ENCODE results near the gene GPR173. TPM values are rescaled to one million over a fixed set of nuclear protein-coding genes. Genes with fewer than 3 reads are reported as not detected.

The GPR173 gene
- total RNA-seq, result 5.6 TPM
- polyA plus RNA-seq, result 1.5 TPM

- DNase-seq (ENCODE audit: extremely low spot score), result no peak
- WGBS, result 2% methylated on average over 34 of the region's 38 CpGs
- Histone ChIP-seq H3K27ac (ENCODE audit: low read depth) (no peak within 1 kb of the TSS), H3K4me1 (ENCODE audit: insufficient read depth) (no peaks in the 10 kb centered on the region), H3K4me3 (ENCODE audit: low read depth, low read length) (peak within 1 kb of the TSS; percentile 44), H3K36me3 (ENCODE audit: insufficient read depth) (no peaks in the 10 kb centered on the region)
These were observed at the start of gene GPR173 for GRCh38 chrX:53048169-53049126. Gene GPR173, plus strand, starts transcription at chrX:53048789. Its CDS starts 27,833 bp downstream, at chrX:53076622.

- H3K4me1 ChIP-seq (ENCODE audit: insufficient read depth), result no peaks in the 10 kb centered on the region
- no peak for DNase-seq (ENCODE audit: extremely low spot score)
- no peak overlapping the region for H3K4me3 ChIP-seq (ENCODE audit: low read depth, low read length)
- H3K36me3 ChIP-seq (ENCODE audit: insufficient read depth), result no peaks in the 10 kb centered on the region
- H3K27ac ChIP-seq (ENCODE audit: low read depth), result no peak overlapping the region
- WGBS, result 21% methylated on average over 36 of the region's 36 CpGs
These were observed 48.0 kb upstream of the GPR173 start for GRCh38 chrX:53000447-53001135.

GRCh38 chrX:53001958-53002357 lies 46.6 kb upstream of the GPR173 start:
- H3K4me3 ChIP-seq (ENCODE audit: low read depth, low read length), result no peak overlapping the region
- no peak for DNase-seq (ENCODE audit: extremely low spot score)
- H3K4me1 ChIP-seq (ENCODE audit: insufficient read depth), result no peaks in the 10 kb centered on the region
- no peak overlapping the region for H3K27ac ChIP-seq (ENCODE audit: low read depth)
- WGBS, result 88% methylated on average over 2 of the region's 2 CpGs
- no peaks in the 10 kb centered on the region for H3K36me3 ChIP-seq (ENCODE audit: insufficient read depth)

- Histone ChIP-seq H3K27ac (ENCODE audit: low read depth) (no peak overlapping the region), H3K36me3 (ENCODE audit: insufficient read depth) (no peaks in the 10 kb centered on the region), H3K4me3 (ENCODE audit: low read depth, low read length) (no peak overlapping the region), H3K4me1 (ENCODE audit: insufficient read depth) (no peaks in the 10 kb centered on the region)
- WGBS, result 50% methylated on average over 6 of the region's 6 CpGs
- DNase-seq (ENCODE audit: extremely low spot score), result no peak
These were observed 45.5 kb upstream of the GPR173 start for GRCh38 chrX:53003111-53003510.

GRCh38 chrX:53004038-53004437 lies 44.6 kb upstream of the GPR173 start:
- Histone ChIP-seq H3K4me1 (ENCODE audit: insufficient read depth) (no peaks in the 10 kb centered on the region), H3K27ac (ENCODE audit: low read depth) (no peak overlapping the region), H3K4me3 (ENCODE audit: low read depth, low read length) (no peak overlapping the region), H3K36me3 (ENCODE audit: insufficient read depth) (no peaks in the 10 kb centered on the region)
- DNase-seq (ENCODE audit: extremely low spot score), result no peak
- WGBS, result 61% methylated on average over 4 of the region's 4 CpGs

- no peak overlapping the region for H3K4me3 ChIP-seq (ENCODE audit: low read depth, low read length)
- no peak overlapping the region for H3K27ac ChIP-seq (ENCODE audit: low read depth)
- H3K4me1 ChIP-seq (ENCODE audit: insufficient read depth), result no peaks in the 10 kb centered on the region
- 3% methylated on average over 4 of the region's 4 CpGs for WGBS
- H3K36me3 ChIP-seq (ENCODE audit: insufficient read depth), result no peaks in the 10 kb centered on the region
- DNase-seq (ENCODE audit: extremely low spot score), result no peak
These were observed 43.8 kb upstream of the GPR173 start for GRCh38 chrX:53004811-53005210.

- H3K36me3 ChIP-seq (ENCODE audit: insufficient read depth), result no peaks in the 10 kb centered on the region
- WGBS, result 51% methylated on average over 3 of the region's 3 CpGs
These were observed 43.3 kb upstream of the GPR173 start for GRCh38 chrX:53005327-53005726.

GRCh38 chrX:53009032-53009431 lies 39.6 kb upstream of the GPR173 start:
- H3K4me1 ChIP-seq (ENCODE audit: insufficient read depth), result no peaks in the 10 kb centered on the region
- no peak for DNase-seq (ENCODE audit: extremely low spot score)
- no peak overlapping the region for H3K27ac ChIP-seq (ENCODE audit: low read depth)
- no peak overlapping the region for H3K4me3 ChIP-seq (ENCODE audit: low read depth, low read length)
- 94% methylated on average over 1 of the region's 1 CpG for WGBS
- H3K36me3 ChIP-seq (ENCODE audit: insufficient read depth), result no peaks in the 10 kb centered on the region

More at GRCh38 chrX:53005327-53005726, 43.3 kb upstream of the GPR173 start:
- no peak for DNase-seq (ENCODE audit: extremely low spot score)
- Histone ChIP-seq H3K27ac (ENCODE audit: low read depth) (no peak overlapping the region), H3K4me3 (ENCODE audit: low read depth, low read length) (no peak overlapping the region), H3K4me1 (ENCODE audit: insufficient read depth) (no peaks in the 10 kb centered on the region)

- Histone ChIP-seq H3K27ac (ENCODE audit: low read depth) (no peak overlapping the region), H3K36me3 (ENCODE audit: insufficient read depth) (no peaks in the 10 kb centered on the region), H3K4me1 (ENCODE audit: insufficient read depth) (no peaks in the 10 kb centered on the region), H3K4me3 (ENCODE audit: low read depth, low read length) (no peak overlapping the region)
- DNase-seq (ENCODE audit: extremely low spot score), result no peak
- 82% methylated on average over 1 of the region's 1 CpG for WGBS
These were observed 35.3 kb upstream of the GPR173 start for GRCh38 chrX:53013291-53013690.

GRCh38 chrX:53018627-53019026 lies 30.0 kb upstream of the GPR173 start:
- no peaks in the 10 kb centered on the region for H3K36me3 ChIP-seq (ENCODE audit: insufficient read depth)
- no peak overlapping the region for H3K4me3 ChIP-seq (ENCODE audit: low read depth, low read length)
- 18% methylated on average over 4 of the region's 4 CpGs for WGBS
- no peak overlapping the region for H3K27ac ChIP-seq (ENCODE audit: low read depth)
- no peak for DNase-seq (ENCODE audit: extremely low spot score)
- no peaks in the 10 kb centered on the region for H3K4me1 ChIP-seq (ENCODE audit: insufficient read depth)

- no peak overlapping the region for H3K27ac ChIP-seq (ENCODE audit: low read depth)
- no peaks in the 10 kb centered on the region for H3K4me1 ChIP-seq (ENCODE audit: insufficient read depth)
- 26% methylated on average over 5 of the region's 8 CpGs for WGBS
- H3K4me3 ChIP-seq (ENCODE audit: low read depth, low read length), result no peak overlapping the region
- no peak for DNase-seq (ENCODE audit: extremely low spot score)
- no peaks in the 10 kb centered on the region for H3K36me3 ChIP-seq (ENCODE audit: insufficient read depth)
These were observed 26.2 kb upstream of the GPR173 start for GRCh38 chrX:53022381-53022780.

GRCh38 chrX:53028678-53029077 lies 19.9 kb upstream of the GPR173 start:
- H3K27ac ChIP-seq (ENCODE audit: low read depth), result no peak overlapping the region
- DNase-seq (ENCODE audit: extremely low spot score), result no peak
- H3K4me3 ChIP-seq (ENCODE audit: low read depth, low read length), result no peak overlapping the region
- H3K4me1 ChIP-seq (ENCODE audit: insufficient read depth), result no peaks in the 10 kb centered on the region
- H3K36me3 ChIP-seq (ENCODE audit: insufficient read depth), result no peaks in the 10 kb centered on the region
- 83% methylated on average over 1 of the region's 1 CpG for WGBS

- no peak overlapping the region for H3K27ac ChIP-seq (ENCODE audit: low read depth)
- DNase-seq (ENCODE audit: extremely low spot score), result no peak
- H3K4me3 ChIP-seq (ENCODE audit: low read depth, low read length), result no peak overlapping the region
- WGBS, result 26% methylated on average over 4 of the region's 4 CpGs
- no peaks in the 10 kb centered on the region for H3K4me1 ChIP-seq (ENCODE audit: insufficient read depth)
- no peaks in the 10 kb centered on the region for H3K36me3 ChIP-seq (ENCODE audit: insufficient read depth)
These were observed 17.2 kb upstream of the GPR173 start for GRCh38 chrX:53031380-53031779.

GRCh38 chrX:53036149-53036548 lies 12.4 kb upstream of the GPR173 start:
- H3K4me1 ChIP-seq (ENCODE audit: insufficient read depth), result no peaks in the 10 kb centered on the region
- 65% methylated on average over 5 of the region's 5 CpGs for WGBS
- DNase-seq (ENCODE audit: extremely low spot score), result no peak
- no peak overlapping the region for H3K27ac ChIP-seq (ENCODE audit: low read depth)
- no peaks in the 10 kb centered on the region for H3K36me3 ChIP-seq (ENCODE audit: insufficient read depth)
- no peak overlapping the region for H3K4me3 ChIP-seq (ENCODE audit: low read depth, low read length)

Data from urinary bladder (tissue), 4 donors.